Breast epithelium (tissue), 3 donors: Measurements from ENCODE around the gene ABI3BP.

Experiments used
- CTCF ChIP-seq, 3 donors: fragments of 450-650 bp; IDR thresholded peaks; one replicate each; pipeline ENCODE4 v1.5.1; 2016 to 2017; ENCODE audit warnings: antibody characterized with exemption in 3 of 3, mild to moderate bottlenecking in 3 of 3, moderate library complexity in 3 of 3
- POLR2A ChIP-seq: fragments of 450-650 bp; IDR thresholded peaks from one replicate; pipeline ENCODE4 v1.6.1; 2016; ENCODE audit warnings: antibody characterized with exemption, mild to moderate bottlenecking, moderate library complexity

GRCh38 chr3:100864471-100865250, 128.6 kb downstream of the ABI3BP start:
- no peak for TF ChIP-seq POLR2A
- TF ChIP-seq CTCF (IDR thresholded peaks at IDR 0.05), result no peak
